HG02588 (cell line): Measurements from ENCODE around the gene CLSTN3.

Source experiments
- ATAC-seq: cut with Tn5 transposase; IDR thresholded peaks from one replicate; pipeline ENCODE4 v1.9.1; 2021; ENCODE audit warnings: mild to moderate bottlenecking, moderate library complexity; ENCODE audit not compliant: unreplicated experiment

Gene CLSTN3

GRCh38 chr12:7129872-7130691, at the start of gene CLSTN3:
CLSTN3 (plus strand) TSS chr12:7130371; CDS start chr12:7130649, 278 bp downstream.
- ATAC-seq: peak; percentile 65

GRCh38 chr12:7081037-7081436, 49.1 kb upstream of the CLSTN3 start:
- no peak for ATAC-seq

GRCh38 chr12:7083125-7083524, 47.0 kb upstream of the CLSTN3 start:
- ATAC-seq: no peak

- no peak for ATAC-seq
Measured at GRCh38 chr12:7089196-7089871, 40.8 kb upstream of the CLSTN3 start.

GRCh38 chr12:7090222-7090998, 39.8 kb upstream of the CLSTN3 start:
- ATAC-seq: no peak

- ATAC-seq: no peak
Measured at GRCh38 chr12:7091171-7091570, 39.0 kb upstream of the CLSTN3 start.

DNA sequence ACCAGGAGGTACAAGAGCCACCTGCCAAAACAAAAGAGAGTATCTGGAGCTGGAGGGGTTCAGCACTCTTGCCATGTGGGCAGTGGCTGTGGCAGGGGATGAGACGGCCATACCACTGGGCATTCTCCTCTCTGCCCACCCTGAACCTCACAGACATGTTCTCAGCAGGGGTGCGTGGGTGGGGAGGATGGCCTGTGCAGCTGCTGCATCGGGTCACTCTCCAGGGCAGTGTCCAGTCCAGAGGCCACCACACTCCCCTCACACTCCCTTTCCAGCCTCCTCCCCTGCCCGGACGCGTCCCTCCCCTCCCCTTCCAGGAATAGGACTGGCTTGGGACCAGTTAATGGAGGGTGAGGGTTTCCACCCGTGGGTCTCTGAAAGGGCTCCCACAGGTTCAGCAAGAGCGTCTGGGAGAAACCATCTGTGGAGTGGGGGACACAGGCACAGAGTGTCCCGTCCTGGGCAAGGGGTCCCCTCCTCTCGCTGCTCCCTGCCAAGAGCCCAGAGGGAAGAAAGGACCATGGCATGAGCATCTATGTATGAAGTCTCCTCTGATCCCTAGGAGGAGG, 38.4 kb upstream of the CLSTN3 start:
- no peak for ATAC-seq

- ATAC-seq: no peak
Measured at GRCh38 chr12:7092229-7092985, 37.8 kb upstream of the CLSTN3 start, which contains the start of gene C1R. C1R (minus strand) TSS chr12:7092445; CDS start chr12:7092388, 57 bp downstream.

DNA sequence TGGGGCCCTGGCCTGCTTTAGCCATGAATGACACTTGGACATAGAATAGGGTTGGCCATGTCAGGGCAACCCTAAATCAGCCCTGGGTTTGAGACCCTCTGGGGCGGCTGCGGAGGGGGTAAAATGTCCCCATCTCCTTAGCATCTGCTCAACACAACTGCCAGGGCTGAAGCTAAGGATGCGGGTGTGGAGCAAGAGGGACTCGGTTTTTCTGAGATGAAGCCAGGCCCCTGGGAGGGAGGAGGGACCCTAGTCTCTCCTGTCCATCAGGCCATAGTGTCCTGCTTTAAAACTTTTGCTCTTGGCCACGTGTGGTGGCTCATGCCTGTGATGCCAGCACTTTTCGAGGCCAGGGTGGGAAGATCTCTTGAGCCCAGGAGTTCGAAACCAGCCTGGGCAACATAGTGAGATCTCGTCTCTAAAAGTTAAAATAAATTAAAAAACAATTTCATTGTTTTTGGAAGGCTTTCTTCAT, 37.1 kb upstream of the CLSTN3 start:
- ATAC-seq: no peak

- ATAC-seq: no peak
Measured at GRCh38 chr12:7093486-7093885, 36.7 kb upstream of the CLSTN3 start.

GRCh38 chr12:7093892-7094291, 36.3 kb upstream of the CLSTN3 start:
- ATAC-seq: no peak

GRCh38 chr12:7096006-7096932, 33.9 kb upstream of the CLSTN3 start:
- ATAC-seq: no peak

- ATAC-seq: no peak
Measured at GRCh38 chr12:7096979-7097378, 33.2 kb upstream of the CLSTN3 start.

DNA sequence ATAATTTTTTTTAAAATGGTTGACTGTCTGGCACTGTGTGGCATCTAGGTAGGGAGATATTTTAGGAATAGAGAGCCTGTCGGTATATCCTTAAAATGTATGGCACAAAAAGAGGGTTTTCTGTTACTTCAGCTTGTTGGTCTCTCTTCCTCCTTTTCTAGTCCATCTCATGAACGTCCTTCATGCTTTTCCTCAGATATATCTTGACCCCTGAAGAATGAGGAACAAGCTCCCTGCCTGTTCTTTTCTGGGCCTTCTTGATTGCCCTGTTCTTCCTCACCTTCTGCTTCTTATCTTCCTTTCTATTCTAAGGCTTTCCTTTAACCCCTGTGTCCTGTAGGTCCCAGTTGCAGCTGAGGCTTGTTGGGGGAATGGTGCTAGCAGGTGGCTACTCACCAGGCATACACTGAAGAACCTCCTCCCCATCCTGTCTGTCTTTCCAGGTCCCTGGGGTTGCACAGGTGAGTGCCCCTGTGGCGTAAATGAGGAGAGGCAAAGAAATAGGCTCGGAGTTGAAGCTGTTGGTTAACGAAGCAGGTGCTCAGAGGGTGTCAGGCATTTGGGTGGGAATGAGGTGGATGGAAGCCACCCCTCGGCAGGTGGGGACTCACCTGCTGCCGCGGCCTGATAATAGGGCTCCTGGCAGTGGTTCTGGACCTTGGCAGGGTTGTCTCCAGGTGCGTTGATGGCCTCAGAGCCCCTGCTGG, 30.7 kb upstream of the CLSTN3 start:
- ATAC-seq: no peak

- ATAC-seq: no peak
Measured at GRCh38 chr12:7100239-7100638, 29.9 kb upstream of the CLSTN3 start.

DNA sequence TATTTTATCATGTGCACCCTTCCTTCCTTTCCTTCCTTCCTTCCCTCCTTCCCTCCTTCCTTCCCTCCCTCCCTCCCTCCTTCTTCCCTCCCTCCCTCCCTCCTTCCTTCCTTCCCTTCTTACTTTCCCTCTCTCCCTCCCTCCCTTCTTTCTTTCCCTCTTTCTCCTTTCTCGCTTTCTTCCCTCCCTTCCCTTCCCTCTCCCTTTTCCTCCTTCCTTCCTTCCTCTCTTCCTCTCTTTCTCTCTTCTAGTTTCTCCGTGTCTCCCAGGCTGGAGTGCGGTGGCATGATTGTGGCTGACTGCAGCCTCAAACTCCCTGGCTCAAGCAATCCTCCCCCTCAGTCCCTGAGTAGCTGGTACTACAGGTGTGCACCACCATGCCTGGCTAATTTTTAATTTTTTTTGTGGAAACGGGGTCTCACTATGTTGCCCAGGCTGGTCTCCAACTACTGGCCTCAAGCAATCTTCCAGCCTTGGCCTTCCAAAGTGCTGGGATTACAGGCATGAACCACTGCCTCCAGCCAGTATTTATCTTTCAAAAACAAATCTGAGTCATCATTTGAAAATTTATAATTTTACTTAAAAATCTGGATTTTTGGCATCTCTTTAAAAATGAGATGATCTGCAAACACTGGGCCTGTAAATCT, 29.0 kb upstream of the CLSTN3 start:
- no peak for ATAC-seq

GRCh38 chr12:7101694-7102131, 28.5 kb upstream of the CLSTN3 start:
- ATAC-seq: no peak

GRCh38 chr12:7102582-7102981, 27.6 kb upstream of the CLSTN3 start:
- no peak for ATAC-seq
